Activated CD4-positive, CD25-positive, alpha-beta regulatory T cell (primary cell): Measurements from ENCODE around the gene NDFIP2.

ENCODE experiments used
- DNase-seq, 4 experiments: peaks; one replicate each; lab custom pipeline; 2025; lab: John Stamatoyannopoulos, UW

NDFIP2 gene

GRCh38 chr13:79496188-79496587 lies 15.2 kb downstream of the NDFIP2 start:
- no peak for DNase-seq

GRCh38 chr13:79497064-79497463 lies 16.1 kb downstream of the NDFIP2 start:
- DNase-seq = no peak

- no peak for DNase-seq
Measured at GRCh38 chr13:79497852-79498251, 16.9 kb downstream of the NDFIP2 start.

- DNase-seq = no peak
Measured at GRCh38 chr13:79500829-79501228, 19.9 kb downstream of the NDFIP2 start.

- DNase-seq = no peak
Measured at GRCh38 chr13:79501538-79502232, 20.7 kb downstream of the NDFIP2 start.

- no peak for DNase-seq
Measured at GRCh38 chr13:79502859-79503468, 22.0 kb downstream of the NDFIP2 start.

- DNase-seq = no peak
Measured at GRCh38 chr13:79503473-79504017, 22.6 kb downstream of the NDFIP2 start.

- DNase-seq = no peak
Measured at GRCh38 chr13:79508224-79508961, 27.4 kb downstream of the NDFIP2 start.

GRCh38 chr13:79511611-79512010 lies 30.7 kb downstream of the NDFIP2 start:
- no peak for DNase-seq

GRCh38 chr13:79512950-79513349 lies 32.0 kb downstream of the NDFIP2 start:
- no peak for DNase-seq

- no peak for DNase-seq
Measured at GRCh38 chr13:79516595-79516994, 35.6 kb downstream of the NDFIP2 start.

- no peak for DNase-seq
Measured at GRCh38 chr13:79519255-79519654, 38.3 kb downstream of the NDFIP2 start.

- no peak for DNase-seq
Measured at GRCh38 chr13:79522583-79522982, 41.6 kb downstream of the NDFIP2 start.

- no peak for DNase-seq
Measured at GRCh38 chr13:79525064-79525857, 44.3 kb downstream of the NDFIP2 start.

- no peak for DNase-seq
Measured at GRCh38 chr13:79527698-79528097, 46.7 kb downstream of the NDFIP2 start.

- no peak for DNase-seq
Measured at GRCh38 chr13:79528356-79528755, 47.4 kb downstream of the NDFIP2 start.

- no peak for DNase-seq
Measured at GRCh38 chr13:79528759-79529191, 47.8 kb downstream of the NDFIP2 start.

- no peak for DNase-seq
Measured at GRCh38 chr13:79529817-79530216, 48.9 kb downstream of the NDFIP2 start.

- DNase-seq = no peak
Measured at GRCh38 chr13:79530270-79530669, 49.3 kb downstream of the NDFIP2 start.

GRCh38 chr13:79531542-79532254 lies 50.7 kb downstream of the NDFIP2 start:
- no peak for DNase-seq

GRCh38 chr13:79532576-79532975 lies 51.6 kb downstream of the NDFIP2 start:
- DNase-seq = no peak
